H1 (cell line): ENCODE measurements around the gene OR52E5. TPM values are rescaled to one million over a fixed set of nuclear protein-coding genes. Genes with fewer than 3 reads are reported as not detected.

Experiments used
- CTCF ChIA-PET: fragments of 300-600 bp; sonication (Branson Sonifier 250); formaldehyde crosslinking; loops from one replicate; lab custom pipeline; 2021; ENCODE audit not compliant: partially characterized antibody; lab: Charles Lee
- POLR2A ChIA-PET: fragments of 300-600 bp; sonication (Branson Sonifier 250); formaldehyde crosslinking; loops from one replicate; lab custom pipeline; 2021; ENCODE audit warnings: inconsistent platforms; ENCODE audit not compliant: partially characterized antibody; lab: Charles Lee
- DNase-seq, 2 experiments: peaks; one replicate each; pipeline versions ENCODE4 v3.0.0 to v3.0.0-alpha.2; 2010 to 2022; ENCODE audit warnings: low spot score in 2 of 2, low read depth in 1 of 2, mixed read lengths in 1 of 2
- FAIRE-seq: peaks from 2 replicates; lab custom pipeline; 2011; peaks lifted over from hg19 to GRCh38; lab: Jason Lieb, UNC
- H2AFZ ChIP-seq: 2 replicates; pipeline ENCODE4 v1.8.1; 2012; ENCODE audit warnings: low read length, inconsistent platforms
- H2AK5ac ChIP-seq: 2 replicates; pipeline ENCODE4 v1.6.1; 2013; ENCODE audit warnings: low read depth, low read length
- H2BK120ac ChIP-seq: replicated peaks from 2 replicates; pipeline ENCODE3; 2013; ENCODE audit warnings: low read depth, low read length, inconsistent platforms
- H2BK12ac ChIP-seq: 2 replicates; pipeline ENCODE4 v1.6.1; 2013; ENCODE audit warnings: low read depth, low read length
- H2BK15ac ChIP-seq: 2 replicates; pipeline ENCODE4 v1.6.1; 2013; ENCODE audit warnings: low read length
- H2BK20ac ChIP-seq: 2 replicates; pipeline ENCODE4 v1.6.1; 2013; ENCODE audit warnings: low read length
- H2BK5ac ChIP-seq: 2 replicates; pipeline ENCODE4 v1.6.1; 2013; ENCODE audit warnings: low read depth, low read length
- H3K14ac ChIP-seq: 2 replicates; pipeline ENCODE4 v1.6.1; 2013; ENCODE audit warnings: inconsistent platforms; ENCODE audit not compliant: insufficient read length
- H3K18ac ChIP-seq: 2 replicates; pipeline ENCODE4 v1.6.1; 2013; ENCODE audit warnings: low read length; ENCODE audit errors: extremely low read depth
- H3K23ac ChIP-seq: 2 replicates; pipeline ENCODE4 v1.6.1; 2013; ENCODE audit warnings: inconsistent platforms; ENCODE audit not compliant: insufficient read length
- H3K23me2 ChIP-seq: 2 replicates; pipeline ENCODE4 v1.6.1; 2013; ENCODE audit warnings: low read depth, low read length
- H3K27ac ChIP-seq: 2 replicates; pipeline ENCODE4 v1.6.1; 2011; ENCODE audit warnings: low read depth, low read length, inconsistent platforms
- H3K27me3 ChIP-seq, 4 experiments: replicated peaks in 1 of 4; 1 replicate in 1 of 4; 2 replicates in 3 of 4; pipeline versions ENCODE4 v1.6.1 to v1.8.1; 2011 to 2013; ENCODE audit warnings: low read length in 3 of 4, mild to moderate bottlenecking in 3 of 4, inconsistent platforms in 2 of 4, mixed read lengths in 2 of 4, moderate library complexity in 1 of 4; ENCODE audit not compliant: control insufficient read depth in 3 of 4, insufficient read depth in 3 of 4; ENCODE audit errors: extremely low read depth in 1 of 4
- H3K36me3 ChIP-seq, 4 experiments: 2 replicates each; pipeline versions ENCODE4 v1.6.1 to v1.8.1; 2011 to 2013; ENCODE audit warnings: mild to moderate bottlenecking in 4 of 4, low read length in 3 of 4, moderate library complexity in 2 of 4, control low read depth in 1 of 4, inconsistent platforms in 1 of 4; ENCODE audit not compliant: insufficient read depth in 4 of 4, control insufficient read depth in 2 of 4
- H3K4ac ChIP-seq: replicated peaks from 2 replicates; pipeline ENCODE3; 2013; ENCODE audit warnings: low read length, low read depth, mixed read lengths, inconsistent platforms; ENCODE audit not compliant: insufficient read length
- H3K4me1 ChIP-seq, 4 experiments: replicated peaks in 1 of 4; 1 replicate in 1 of 4; 2 replicates in 3 of 4; pipeline versions ENCODE4 v1.6.1 to v1.8.1; 2011 to 2013; ENCODE audit warnings: low read length in 3 of 4, inconsistent platforms in 2 of 4, mixed read lengths in 1 of 4; ENCODE audit not compliant: insufficient read depth in 4 of 4, control insufficient read depth in 3 of 4
- H3K4me2 ChIP-seq, 2 experiments: 2 replicates each; pipeline versions ENCODE4 v1.6.1 to v1.8.1; 2011 to 2013; ENCODE audit warnings: low read depth in 2 of 2, low read length in 2 of 2, control low read depth in 1 of 2, inconsistent platforms in 1 of 2, mild to moderate bottlenecking in 1 of 2; ENCODE audit not compliant: insufficient read depth in 1 of 2
- H3K4me3 ChIP-seq, 4 experiments: fragments of 200-600, 300-600 bp in 1 of 4; sonication (generic), shearing (Covaris generic), sonication (Bioruptor Twin) in 1 of 4; 2 replicates each; pipeline versions ENCODE4 v1.5.1 to v1.8.1; 2011 to 2016; ENCODE audit warnings: low read length in 4 of 4, low read depth in 3 of 4, control low read depth in 2 of 4, inconsistent platforms in 2 of 4, mild to moderate bottlenecking in 2 of 4, mixed read lengths in 1 of 4, moderate library complexity in 1 of 4; ENCODE audit not compliant: insufficient read depth in 2 of 4; ENCODE audit errors: extremely low read depth in 1 of 4
- H3K56ac ChIP-seq: replicated peaks from 2 replicates; pipeline ENCODE3; 2013; ENCODE audit warnings: low read depth, mild to moderate bottlenecking, mixed read lengths, low read length, inconsistent platforms; ENCODE audit not compliant: insufficient read length
- H3K79me1 ChIP-seq: 2 replicates; pipeline ENCODE4 v1.6.1; 2013; ENCODE audit warnings: low read depth, low read length, control low read depth
- H3K79me2 ChIP-seq, 2 experiments: 2 replicates each; pipeline versions ENCODE4 v1.6.1 to v1.8.1; 2012 to 2013; ENCODE audit warnings: low read length in 2 of 2, mild to moderate bottlenecking in 2 of 2, inconsistent platforms in 1 of 2; ENCODE audit not compliant: insufficient read depth in 2 of 2, control insufficient read depth in 1 of 2
- H3K9ac ChIP-seq, 4 experiments: replicated peaks in 1 of 4; 1 replicate in 1 of 4; 2 replicates in 3 of 4; pipeline versions ENCODE4 v1.6.1 to v1.8.1; 2011 to 2013; ENCODE audit warnings: low read depth in 3 of 4, low read length in 3 of 4, control low read depth in 2 of 4, mild to moderate bottlenecking in 2 of 4, moderate library complexity in 2 of 4, inconsistent platforms in 1 of 4; ENCODE audit errors: extremely low read depth in 1 of 4
- H3K9me3 ChIP-seq, 2 experiments: 2 replicates each; pipeline versions ENCODE4 v1.6.1 to v1.8.1; 2012 to 2013; ENCODE audit warnings: mild to moderate bottlenecking in 2 of 2, moderate library complexity in 2 of 2, control low read depth in 1 of 2, inconsistent platforms in 1 of 2, low read depth in 1 of 2, low read length in 1 of 2, mixed read lengths in 1 of 2; ENCODE audit not compliant: insufficient read depth in 2 of 2
- H4K20me1 ChIP-seq, 2 experiments: replicated peaks in 1 of 2; 2 replicates each; pipeline versions ENCODE3 to v1.8.1; 2011 to 2013; ENCODE audit warnings: inconsistent platforms in 2 of 2, low read length in 2 of 2, mild to moderate bottlenecking in 1 of 2; ENCODE audit not compliant: insufficient read depth in 2 of 2, control insufficient read depth in 1 of 2
- H4K5ac ChIP-seq: 2 replicates; pipeline ENCODE4 v1.6.1; 2013; ENCODE audit warnings: low read length, low read depth, mixed read lengths, inconsistent platforms; ENCODE audit not compliant: insufficient read length
- H4K8ac ChIP-seq: 2 replicates; pipeline ENCODE4 v1.8.0; 2013; ENCODE audit warnings: mild to moderate bottlenecking, moderate library complexity, low read length, inconsistent platforms; ENCODE audit not compliant: insufficient read depth; ENCODE audit errors: extremely low read depth
- H4K91ac ChIP-seq: replicated peaks from 2 replicates; pipeline ENCODE3; 2013; ENCODE audit warnings: low read length, mixed read lengths, inconsistent platforms; ENCODE audit not compliant: insufficient read length
- USF2 ChIP-seq: IDR thresholded peaks from 2 replicates; pipeline ENCODE4 v1.6.1; 2011; ENCODE audit warnings: low read length, improper control_type of control experiment
- polyA plus RNA-seq, 7 experiments: library from polyadenylated mRNA; depleted of rRNA in 3 of 7; stranded (reverse) in 5 of 7; unstranded in 2 of 7; fragments of >200 nt in 5 of 7; fragments of 200-250 nt in 2 of 7; gene quantifications; 1 replicate in 5 of 7; 2 replicates in 1 of 7; 4 replicates in 1 of 7; pipeline versions ENCODE4 v1.2.1 to v1.2.3, GENCODE V29; 2011 to 2013; ENCODE audit warnings: missing spikeins in 2 of 7, mixed read lengths in 2 of 7
- total RNA-seq: library from RNA; stranded (reverse); fragmentation: NEBNext Ultra II Directional; extraction: Animal tissue kit (Norgen Biotek cat#: 25700); gene quantifications from 2 replicates; pipeline ENCODE4 v1.2.1, GENCODE V29; 2021

OR52E5 gene
- total and polyA plus RNA-seq, 2 of the 8 experiments (the other 6 are each of a cell fraction or from before 2014, with no cell fraction given) = not detected

GRCh38 chr11:5881756-5882155 is 11.3 kb upstream of the OR52E5 start:
- DNase-seq (no peak), FAIRE-seq (no peak)
- H3K4me2 ChIP-seq = no peak overlapping the region
- no peak overlapping the region for H3K4me3 ChIP-seq
- H3K4ac ChIP-seq = no peak overlapping the region
- no peak overlapping the region for H3K18ac ChIP-seq
- no peak overlapping the region for H3K9ac ChIP-seq
- H3K9me3 ChIP-seq = no peaks in the 10 kb centered on the region
- H3K27me3 ChIP-seq = no peaks in the 10 kb centered on the region
- no peak overlapping the region for H2BK120ac ChIP-seq
- no peak overlapping the region for H3K23ac ChIP-seq
- no peaks in the 10 kb centered on the region for H3K36me3 ChIP-seq
- no peak overlapping the region for H2BK15ac ChIP-seq
- H3K56ac ChIP-seq = no peak overlapping the region
- no peak overlapping the region for H2BK20ac ChIP-seq
- TF ChIP-seq USF2 = no peak
- ChIA-PET POLR2A (no interaction called here), CTCF (interaction anchor here (2.2 kb wide), 1 partner anchor 9 kb away, joined by 8 read pairs; no protein-coding TSS in a partner anchor)
- H3K23me2 ChIP-seq = no peaks in the 10 kb centered on the region
- no peaks in the 10 kb centered on the region for H3K79me1 ChIP-seq
- no peaks in the 10 kb centered on the region for H4K20me1 ChIP-seq
- H3K4me1 ChIP-seq = no peaks in the 10 kb centered on the region
- no peak overlapping the region for H3K14ac ChIP-seq
- no peaks in the 10 kb centered on the region for H3K79me2 ChIP-seq
- no peak overlapping the region for H3K27ac ChIP-seq
- H2AFZ ChIP-seq = no peak overlapping the region
- no peak overlapping the region for H4K8ac ChIP-seq
- H4K5ac ChIP-seq = no peak overlapping the region
- H2BK5ac ChIP-seq = no peak overlapping the region
- H4K91ac ChIP-seq = no peak overlapping the region
- no peak overlapping the region for H2BK12ac ChIP-seq
- no peak overlapping the region for H2AK5ac ChIP-seq
